H1 (cell line): Measurements from ENCODE around the gene FAM81A. TPM values are rescaled to one million over a fixed set of nuclear protein-coding genes. Genes with fewer than 3 reads are reported as not detected.
"Not testable (repeated sequence)": the region's sequence is repeated elsewhere in the genome, so short reads cannot be mapped to it uniquely, and the experiment has no call there.

Experiments
- CTCF ChIA-PET: fragments of 300-600 bp; sonication (Branson Sonifier 250); formaldehyde crosslinking; loops from one replicate; lab custom pipeline; 2021; ENCODE audit not compliant: partially characterized antibody; lab: Charles Lee
- POLR2A ChIA-PET: fragments of 300-600 bp; sonication (Branson Sonifier 250); formaldehyde crosslinking; loops from one replicate; lab custom pipeline; 2021; ENCODE audit warnings: inconsistent platforms; ENCODE audit not compliant: partially characterized antibody; lab: Charles Lee
- DNase-seq, 2 experiments: peaks; one replicate each; pipeline versions ENCODE4 v3.0.0 to v3.0.0-alpha.2; 2010 to 2022; ENCODE audit warnings: low spot score in 2 of 2, low read depth in 1 of 2, mixed read lengths in 1 of 2
- FAIRE-seq: peaks from 2 replicates; lab custom pipeline; 2011; peaks lifted over from hg19 to GRCh38; lab: Jason Lieb, UNC
- H2AFZ ChIP-seq: 2 replicates; pipeline ENCODE4 v1.8.1; 2012; ENCODE audit warnings: low read length, inconsistent platforms
- H2AK5ac ChIP-seq: 2 replicates; pipeline ENCODE4 v1.6.1; 2013; ENCODE audit warnings: low read depth, low read length
- H2BK120ac ChIP-seq: replicated peaks from 2 replicates; pipeline ENCODE3; 2013; ENCODE audit warnings: low read depth, low read length, inconsistent platforms
- H2BK12ac ChIP-seq: 2 replicates; pipeline ENCODE4 v1.6.1; 2013; ENCODE audit warnings: low read depth, low read length
- H2BK15ac ChIP-seq: 2 replicates; pipeline ENCODE4 v1.6.1; 2013; ENCODE audit warnings: low read length
- H2BK20ac ChIP-seq: 2 replicates; pipeline ENCODE4 v1.6.1; 2013; ENCODE audit warnings: low read length
- H2BK5ac ChIP-seq: 2 replicates; pipeline ENCODE4 v1.6.1; 2013; ENCODE audit warnings: low read depth, low read length
- H3K14ac ChIP-seq: 2 replicates; pipeline ENCODE4 v1.6.1; 2013; ENCODE audit warnings: inconsistent platforms; ENCODE audit not compliant: insufficient read length
- H3K18ac ChIP-seq: 2 replicates; pipeline ENCODE4 v1.6.1; 2013; ENCODE audit warnings: low read length; ENCODE audit errors: extremely low read depth
- H3K23ac ChIP-seq: 2 replicates; pipeline ENCODE4 v1.6.1; 2013; ENCODE audit warnings: inconsistent platforms; ENCODE audit not compliant: insufficient read length
- H3K23me2 ChIP-seq: 2 replicates; pipeline ENCODE4 v1.6.1; 2013; ENCODE audit warnings: low read depth, low read length
- H3K27ac ChIP-seq: 2 replicates; pipeline ENCODE4 v1.6.1; 2011; ENCODE audit warnings: low read depth, low read length, inconsistent platforms
- H3K27me3 ChIP-seq, 4 experiments: replicated peaks in 1 of 4; 1 replicate in 1 of 4; 2 replicates in 3 of 4; pipeline versions ENCODE4 v1.6.1 to v1.8.1; 2011 to 2013; ENCODE audit warnings: low read length in 3 of 4, mild to moderate bottlenecking in 3 of 4, inconsistent platforms in 2 of 4, mixed read lengths in 2 of 4, moderate library complexity in 1 of 4; ENCODE audit not compliant: control insufficient read depth in 3 of 4, insufficient read depth in 3 of 4; ENCODE audit errors: extremely low read depth in 1 of 4
- H3K36me3 ChIP-seq, 4 experiments: 2 replicates each; pipeline versions ENCODE4 v1.6.1 to v1.8.1; 2011 to 2013; ENCODE audit warnings: mild to moderate bottlenecking in 4 of 4, low read length in 3 of 4, moderate library complexity in 2 of 4, control low read depth in 1 of 4, inconsistent platforms in 1 of 4; ENCODE audit not compliant: insufficient read depth in 4 of 4, control insufficient read depth in 2 of 4
- H3K4ac ChIP-seq: replicated peaks from 2 replicates; pipeline ENCODE3; 2013; ENCODE audit warnings: low read length, low read depth, mixed read lengths, inconsistent platforms; ENCODE audit not compliant: insufficient read length
- H3K4me1 ChIP-seq, 4 experiments: replicated peaks in 1 of 4; 1 replicate in 1 of 4; 2 replicates in 3 of 4; pipeline versions ENCODE4 v1.6.1 to v1.8.1; 2011 to 2013; ENCODE audit warnings: low read length in 3 of 4, inconsistent platforms in 2 of 4, mixed read lengths in 1 of 4; ENCODE audit not compliant: insufficient read depth in 4 of 4, control insufficient read depth in 3 of 4
- H3K4me2 ChIP-seq, 2 experiments: 2 replicates each; pipeline versions ENCODE4 v1.6.1 to v1.8.1; 2011 to 2013; ENCODE audit warnings: low read depth in 2 of 2, low read length in 2 of 2, control low read depth in 1 of 2, inconsistent platforms in 1 of 2, mild to moderate bottlenecking in 1 of 2; ENCODE audit not compliant: insufficient read depth in 1 of 2
- H3K4me3 ChIP-seq, 4 experiments: fragments of 200-600, 300-600 bp in 1 of 4; sonication (generic), shearing (Covaris generic), sonication (Bioruptor Twin) in 1 of 4; 2 replicates each; pipeline versions ENCODE4 v1.5.1 to v1.8.1; 2011 to 2016; ENCODE audit warnings: low read length in 4 of 4, low read depth in 3 of 4, control low read depth in 2 of 4, inconsistent platforms in 2 of 4, mild to moderate bottlenecking in 2 of 4, mixed read lengths in 1 of 4, moderate library complexity in 1 of 4; ENCODE audit not compliant: insufficient read depth in 2 of 4; ENCODE audit errors: extremely low read depth in 1 of 4
- H3K56ac ChIP-seq: replicated peaks from 2 replicates; pipeline ENCODE3; 2013; ENCODE audit warnings: low read depth, mild to moderate bottlenecking, mixed read lengths, low read length, inconsistent platforms; ENCODE audit not compliant: insufficient read length
- H3K79me1 ChIP-seq: 2 replicates; pipeline ENCODE4 v1.6.1; 2013; ENCODE audit warnings: low read depth, low read length, control low read depth
- H3K79me2 ChIP-seq, 2 experiments: 2 replicates each; pipeline versions ENCODE4 v1.6.1 to v1.8.1; 2012 to 2013; ENCODE audit warnings: low read length in 2 of 2, mild to moderate bottlenecking in 2 of 2, inconsistent platforms in 1 of 2; ENCODE audit not compliant: insufficient read depth in 2 of 2, control insufficient read depth in 1 of 2
- H3K9ac ChIP-seq, 4 experiments: replicated peaks in 1 of 4; 1 replicate in 1 of 4; 2 replicates in 3 of 4; pipeline versions ENCODE4 v1.6.1 to v1.8.1; 2011 to 2013; ENCODE audit warnings: low read depth in 3 of 4, low read length in 3 of 4, control low read depth in 2 of 4, mild to moderate bottlenecking in 2 of 4, moderate library complexity in 2 of 4, inconsistent platforms in 1 of 4; ENCODE audit errors: extremely low read depth in 1 of 4
- H3K9me3 ChIP-seq, 2 experiments: 2 replicates each; pipeline versions ENCODE4 v1.6.1 to v1.8.1; 2012 to 2013; ENCODE audit warnings: mild to moderate bottlenecking in 2 of 2, moderate library complexity in 2 of 2, control low read depth in 1 of 2, inconsistent platforms in 1 of 2, low read depth in 1 of 2, low read length in 1 of 2, mixed read lengths in 1 of 2; ENCODE audit not compliant: insufficient read depth in 2 of 2
- H4K20me1 ChIP-seq, 2 experiments: replicated peaks in 1 of 2; 2 replicates each; pipeline versions ENCODE3 to v1.8.1; 2011 to 2013; ENCODE audit warnings: inconsistent platforms in 2 of 2, low read length in 2 of 2, mild to moderate bottlenecking in 1 of 2; ENCODE audit not compliant: insufficient read depth in 2 of 2, control insufficient read depth in 1 of 2
- H4K5ac ChIP-seq: 2 replicates; pipeline ENCODE4 v1.6.1; 2013; ENCODE audit warnings: low read length, low read depth, mixed read lengths, inconsistent platforms; ENCODE audit not compliant: insufficient read length
- H4K8ac ChIP-seq: 2 replicates; pipeline ENCODE4 v1.8.0; 2013; ENCODE audit warnings: mild to moderate bottlenecking, moderate library complexity, low read length, inconsistent platforms; ENCODE audit not compliant: insufficient read depth; ENCODE audit errors: extremely low read depth
- H4K91ac ChIP-seq: replicated peaks from 2 replicates; pipeline ENCODE3; 2013; ENCODE audit warnings: low read length, mixed read lengths, inconsistent platforms; ENCODE audit not compliant: insufficient read length
- RNF2 ChIP-seq: fragments of 200-900, 300-1000 bp; sonication (generic); IDR thresholded peaks from 2 replicates; pipeline ENCODE4 v1.7.1; 2016; ENCODE audit warnings: borderline replicate concordance, low read depth, mild to moderate bottlenecking, antibody characterized with exemption, low read length; ENCODE audit not compliant: poor library complexity, severe bottlenecking; ENCODE audit errors: missing control alignments
- WGBS, 2 experiments: shearing (Covaris generic) in 1 of 2; methylation state at CpG; one replicate each; pipeline versions ENCODE4 v1.1.6 to v1.1.7; 2013 to 2015; ENCODE audit warnings: low lambda C conversion rate in 2 of 2, mixed read lengths in 2 of 2, inconsistent platforms in 1 of 2, low coverage in 1 of 2, missing lambda C conversion rate in 1 of 2; ENCODE audit not compliant: insufficient replicate concordance in 2 of 2, insufficient coverage in 1 of 2, insufficient read length in 1 of 2; ENCODE audit errors: extremely low coverage in 1 of 2, missing lambda C conversion rate in 1 of 2; 5-methylcytosine and 5-hydroxymethylcytosine counted together
- polyA plus RNA-seq, 7 experiments: library from polyadenylated mRNA; depleted of rRNA in 3 of 7; stranded (reverse) in 5 of 7; unstranded in 2 of 7; fragments of >200 nt in 5 of 7; fragments of 200-250 nt in 2 of 7; gene quantifications; 1 replicate in 5 of 7; 2 replicates in 1 of 7; 4 replicates in 1 of 7; pipeline versions ENCODE4 v1.2.1 to v1.2.3, GENCODE V29; 2011 to 2013; ENCODE audit warnings: missing spikeins in 2 of 7, mixed read lengths in 2 of 7
- total RNA-seq: library from RNA; stranded (reverse); fragmentation: NEBNext Ultra II Directional; extraction: Animal tissue kit (Norgen Biotek cat#: 25700); gene quantifications from 2 replicates; pipeline ENCODE4 v1.2.1, GENCODE V29; 2021
- TF ChIP-seq, protein P1 (sequence below): IDR thresholded peaks from 2 replicates; pipeline ENCODE4 v1.6.1; 2012; ENCODE audit warnings: inconsistent platforms

The FAM81A gene
- total and polyA plus RNA-seq, 2 of the 8 experiments (the other 6 are each of a cell fraction or from before 2014, with no cell fraction given): 0.56 to 3.0 TPM

DNA sequence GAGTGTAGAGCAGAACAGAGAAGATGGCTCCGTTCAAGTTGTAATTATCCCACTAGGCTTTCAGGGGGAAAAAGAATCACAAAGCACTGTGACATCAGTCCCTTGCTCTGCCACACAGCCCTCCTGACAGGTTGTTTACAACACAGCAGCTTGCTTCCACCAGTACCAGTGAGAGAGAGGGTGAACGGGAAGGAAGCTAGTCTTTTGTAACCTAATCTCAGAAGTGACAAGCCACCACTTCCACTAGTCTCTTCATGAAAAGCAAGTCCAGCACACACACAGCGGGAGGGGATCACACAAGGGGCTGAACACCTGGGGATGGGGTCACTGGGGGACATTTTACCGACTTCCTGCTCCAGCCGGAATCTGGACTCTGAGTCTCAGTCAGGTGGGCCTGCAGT, 86.3 kb downstream of the FAM81A start (continued):
- TF ChIP-seq RNF2: no peak
- TF ChIP-seq, protein P1, sequence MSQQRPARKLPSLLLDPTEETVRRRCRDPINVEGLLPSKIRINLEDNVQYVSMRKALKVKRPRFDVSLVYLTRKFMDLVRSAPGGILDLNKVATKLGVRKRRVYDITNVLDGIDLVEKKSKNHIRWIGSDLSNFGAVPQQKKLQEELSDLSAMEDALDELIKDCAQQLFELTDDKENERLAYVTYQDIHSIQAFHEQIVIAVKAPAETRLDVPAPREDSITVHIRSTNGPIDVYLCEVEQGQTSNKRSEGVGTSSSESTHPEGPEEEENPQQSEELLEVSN: no peak
- TF ChIP-seq, all 59 proteins: peak for 0

DNA sequence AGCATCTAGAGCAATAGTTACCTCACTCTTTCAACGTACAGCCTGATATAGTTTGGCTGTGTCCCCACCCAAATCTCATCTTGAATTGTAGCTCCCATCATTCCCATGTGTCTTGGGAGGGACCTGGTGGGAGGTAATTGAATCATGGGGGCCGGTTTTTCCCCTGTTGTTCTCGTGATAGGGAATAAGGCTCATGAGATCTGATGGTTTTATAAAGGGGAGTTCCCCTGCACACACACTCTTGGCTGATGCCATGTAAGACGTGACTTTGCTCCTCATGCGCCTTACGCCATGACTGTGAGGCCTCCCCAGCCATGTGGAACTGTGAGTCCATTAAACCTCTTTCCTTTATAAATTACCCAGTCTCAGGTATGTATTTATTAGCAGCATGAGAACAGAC, 88.5 kb downstream of the FAM81A start:
- H4K5ac ChIP-seq, H4K91ac ChIP-seq, H3K9me3 ChIP-seq, H3K56ac ChIP-seq, H2AFZ ChIP-seq, H2BK5ac ChIP-seq, H3K79me2 ChIP-seq, H2BK120ac ChIP-seq, H3K4ac ChIP-seq, H3K23ac ChIP-seq, H2BK15ac ChIP-seq, H3K36me3 ChIP-seq, H3K23me2 ChIP-seq, DNase-seq, H3K14ac ChIP-seq, H3K4me2 ChIP-seq, H4K8ac ChIP-seq, H2BK12ac ChIP-seq, FAIRE-seq, H3K18ac ChIP-seq, H2BK20ac ChIP-seq, H3K4me3 ChIP-seq, H4K20me1 ChIP-seq, H3K27me3 ChIP-seq, H3K27ac ChIP-seq, H3K9ac ChIP-seq, H3K79me1 ChIP-seq, POLR2A ChIA-PET, H3K4me1 ChIP-seq, H2AK5ac ChIP-seq: not testable (repeated sequence)
- CTCF ChIA-PET: interaction anchor here (0.9 to 2.2 kb wide), 2 partner anchors 15 to 20 kb away, joined by 3 to 7 read pairs; no protein-coding TSS in a partner anchor
- 86% methylated on average over 6 of the region's 6 CpGs; no CpG with 5 or more reads in 1 of the 2 experiments for WGBS, 2 experiments
